Ascending aorta (tissue), 2 donors: ENCODE measurements around the gene TMIGD1. TPM values are rescaled to one million over a fixed set of nuclear protein-coding genes. Genes with fewer than 3 reads are reported as not detected.

Experiments used
- DNase-seq, 2 donors: peaks; one replicate each; pipeline ENCODE4 v3.0.0-alpha.2; 2019; ENCODE audit warnings: low spot score in 2 of 2
- H3K27ac ChIP-seq, 2 donors: fragments of 200-600 bp; sonication (generic); one replicate each; pipeline ENCODE4 v1.5.1; 2016 to 2017; ENCODE audit warnings: mild to moderate bottlenecking in 1 of 2
- H3K27me3 ChIP-seq: fragments of 200-600 bp; sonication (generic); one replicate; pipeline ENCODE4 v1.5.1; 2017
- H3K36me3 ChIP-seq, 2 donors: fragments of 200-600 bp; sonication (generic); one replicate each; pipeline ENCODE4 v1.5.1; 2016
- H3K4me1 ChIP-seq, 2 donors: fragments of 200-600 bp; sonication (generic); one replicate each; pipeline ENCODE4 v1.5.1; 2016 to 2017; ENCODE audit warnings: mild to moderate bottlenecking in 1 of 2
- H3K4me3 ChIP-seq, 2 donors: fragments of 200-600 bp; sonication (generic); one replicate each; pipeline ENCODE4 v1.5.1; 2016 to 2017; ENCODE audit warnings: mild to moderate bottlenecking in 1 of 2
- H3K9me3 ChIP-seq, 2 donors: fragments of 200-600 bp; sonication (generic); one replicate each; pipeline ENCODE4 v1.5.1; 2016
- intact Hi-C: fragments of 100-400 bp; cut with DNase I; formaldehyde crosslinking; loops from one replicate; pipeline ENCODE4 v1.15.1; 2023
- total RNA-seq: library from RNA; depleted of rRNA; stranded (reverse); fragments of >200 nt; gene quantifications from one replicate; pipeline ENCODE4 v1.1.0, GENCODE V29; 2016
- TF ChIP-seq, protein P1 (sequence below), 3 experiments: fragments of 200-600 bp in 2 of 3; fragments of 450-650 bp in 1 of 3; sonication (generic) in 2 of 3; IDR thresholded peaks; one replicate each; pipeline ENCODE4 v1.5.1; 2016 to 2019; ENCODE audit warnings: antibody characterized with exemption in 3 of 3, mild to moderate bottlenecking in 1 of 3, moderate library complexity in 1 of 3

The TMIGD1 gene
- total RNA-seq, 1 donor from 2014 or later = not detected

DNA sequence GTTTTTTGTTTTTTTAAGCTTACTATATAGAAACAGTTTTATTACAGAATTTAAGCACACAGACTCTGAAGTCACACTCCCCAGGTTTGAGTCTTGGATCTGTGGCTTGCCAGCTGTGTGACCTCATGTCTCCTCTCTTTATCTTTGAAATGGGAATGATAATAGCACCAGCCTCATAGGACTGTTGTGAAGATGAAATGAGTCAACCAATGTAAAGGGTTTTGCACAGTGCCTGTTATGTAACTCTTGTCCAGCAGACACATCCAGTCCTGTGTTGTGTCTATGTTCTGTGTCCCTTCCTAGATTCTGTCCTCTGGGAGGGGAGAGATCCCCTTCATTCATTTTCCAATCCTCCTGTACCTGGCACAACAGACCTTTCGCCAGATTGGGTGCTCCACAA, 41.8 kb upstream of the TMIGD1 start:
- no peak overlapping the region for H3K4me3 ChIP-seq

DNA sequence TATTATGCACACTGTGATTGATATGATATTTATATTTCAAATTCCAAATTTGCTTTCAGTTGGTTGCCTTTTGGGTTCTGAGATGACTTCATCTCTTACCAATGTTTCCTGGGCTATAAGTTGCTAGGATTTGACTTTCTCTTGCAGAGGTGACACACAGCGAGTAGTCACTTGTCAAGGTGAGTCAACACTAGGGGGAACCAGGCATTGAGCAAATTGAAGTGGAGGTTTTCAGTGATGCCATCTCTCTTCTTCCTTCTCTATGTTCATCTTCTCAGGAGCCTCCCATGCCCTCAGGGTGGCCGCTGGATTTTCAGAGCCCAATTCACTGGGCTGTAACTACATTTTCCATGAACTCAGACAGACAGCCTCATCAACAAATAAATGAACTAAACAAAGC, 38.9 kb upstream of the TMIGD1 start:
- Histone ChIP-seq H3K9me3 (no peaks in the 10 kb centered on the region), H3K36me3 (no peaks in the 10 kb centered on the region), H3K27ac (no peak overlapping the region), H3K27me3 (no peaks in the 10 kb centered on the region), H3K4me1 (no peaks in the 10 kb centered on the region), H3K4me3 (no peak overlapping the region)
- DNase-seq = no peak
- TF ChIP-seq, protein P1, sequence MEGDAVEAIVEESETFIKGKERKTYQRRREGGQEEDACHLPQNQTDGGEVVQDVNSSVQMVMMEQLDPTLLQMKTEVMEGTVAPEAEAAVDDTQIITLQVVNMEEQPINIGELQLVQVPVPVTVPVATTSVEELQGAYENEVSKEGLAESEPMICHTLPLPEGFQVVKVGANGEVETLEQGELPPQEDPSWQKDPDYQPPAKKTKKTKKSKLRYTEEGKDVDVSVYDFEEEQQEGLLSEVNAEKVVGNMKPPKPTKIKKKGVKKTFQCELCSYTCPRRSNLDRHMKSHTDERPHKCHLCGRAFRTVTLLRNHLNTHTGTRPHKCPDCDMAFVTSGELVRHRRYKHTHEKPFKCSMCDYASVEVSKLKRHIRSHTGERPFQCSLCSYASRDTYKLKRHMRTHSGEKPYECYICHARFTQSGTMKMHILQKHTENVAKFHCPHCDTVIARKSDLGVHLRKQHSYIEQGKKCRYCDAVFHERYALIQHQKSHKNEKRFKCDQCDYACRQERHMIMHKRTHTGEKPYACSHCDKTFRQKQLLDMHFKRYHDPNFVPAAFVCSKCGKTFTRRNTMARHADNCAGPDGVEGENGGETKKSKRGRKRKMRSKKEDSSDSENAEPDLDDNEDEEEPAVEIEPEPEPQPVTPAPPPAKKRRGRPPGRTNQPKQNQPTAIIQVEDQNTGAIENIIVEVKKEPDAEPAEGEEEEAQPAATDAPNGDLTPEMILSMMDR (IDR thresholded peaks at IDR 0.05) = no peak
- intact Hi-C loops = no loop called here

More for the DNA sequence above, 41.8 kb upstream of the TMIGD1 start:
- DNase-seq = no peak
- Histone ChIP-seq H3K27me3 (no peaks in the 10 kb centered on the region), H3K9me3 (no peaks in the 10 kb centered on the region), H3K36me3 (no peaks in the 10 kb centered on the region), H3K27ac (no peak overlapping the region), H3K4me1 (peaks cover 0 to 2% of the 10 kb centered on the region in 2 donors)
- TF ChIP-seq, protein P1 (IDR thresholded peaks at IDR 0.05) = no peak
- intact Hi-C loops = loop anchor here (5.0 kb wide), 2 partner anchors 52 to 258 kb away; partner anchors contain the start of gene NSRP1

DNA sequence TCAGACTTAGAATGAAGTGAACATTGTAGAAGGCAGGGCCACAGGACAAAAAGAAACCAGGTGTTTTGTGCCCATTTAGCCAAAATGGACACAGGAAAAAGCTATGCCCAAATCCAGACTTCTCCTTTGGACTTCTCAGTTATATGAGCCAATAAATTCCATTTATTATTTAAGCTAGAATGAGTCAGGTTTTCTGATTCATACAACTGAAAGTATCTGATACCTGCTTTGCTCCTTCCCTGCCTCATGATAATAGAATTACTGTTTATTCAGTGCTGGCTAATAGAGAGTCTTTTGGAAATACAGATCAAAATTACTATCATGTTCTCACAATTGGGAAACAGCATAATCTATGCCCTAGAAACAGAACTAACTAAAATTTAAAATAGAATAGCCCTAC, 36.1 kb upstream of the TMIGD1 start:
- Histone ChIP-seq H3K9me3 (no peaks in the 10 kb centered on the region), H3K27me3 (no peaks in the 10 kb centered on the region), H3K27ac (no peak overlapping the region), H3K4me3 (no peak overlapping the region), H3K36me3 (no peaks in the 10 kb centered on the region), H3K4me1 (no peaks in the 10 kb centered on the region)
- no peak for DNase-seq
- TF ChIP-seq, protein P1 (IDR thresholded peaks at IDR 0.05) = no peak
- intact Hi-C loops = no loop called here

DNA sequence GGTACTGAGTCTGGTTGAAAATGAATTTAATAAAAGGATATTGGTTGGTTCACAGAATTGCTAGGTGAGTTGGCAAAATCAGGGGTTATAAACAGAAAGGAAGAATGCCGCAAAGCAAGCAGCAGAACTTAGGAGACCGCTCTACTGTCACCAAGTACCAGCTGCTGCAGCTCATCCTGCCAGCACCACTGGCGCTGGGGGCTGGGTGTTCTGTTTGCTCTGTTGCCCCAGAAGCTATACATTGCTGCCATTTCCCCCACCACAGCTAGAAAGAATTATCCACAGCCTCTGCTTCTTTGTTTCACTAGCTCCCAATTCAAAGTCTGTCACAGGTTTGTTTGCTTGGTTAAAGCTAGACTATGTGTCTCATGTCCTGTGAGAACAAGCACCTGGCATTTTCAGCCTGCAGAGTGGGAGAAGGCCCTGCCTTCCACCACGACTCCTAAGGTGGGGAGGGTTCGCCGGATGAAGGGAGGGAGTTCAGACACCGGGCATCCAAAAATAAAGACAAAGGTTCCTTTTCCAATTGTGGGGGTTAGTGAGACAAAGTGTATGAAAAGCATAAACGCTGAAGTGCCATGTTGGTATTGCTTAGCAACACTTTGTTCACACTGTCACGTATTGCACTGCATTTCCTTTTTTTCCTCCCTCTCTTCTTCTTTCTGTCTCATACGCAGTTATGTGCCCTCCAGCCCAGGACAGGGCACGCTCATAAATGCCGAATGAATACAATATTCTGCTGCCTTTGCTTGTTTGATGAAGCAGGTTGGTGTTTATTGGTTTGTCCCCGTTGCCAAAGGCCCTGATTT, 35.3 kb upstream of the TMIGD1 start:
- DNase-seq = no peak
- intact Hi-C loops = no loop called here
- TF ChIP-seq, protein P1 (IDR thresholded peaks at IDR 0.05) = no peak
- H3K27ac ChIP-seq = no peak overlapping the region
- H3K4me1 ChIP-seq = no peaks in the 10 kb centered on the region
- H3K9me3 ChIP-seq = no peaks in the 10 kb centered on the region
- no peaks in the 10 kb centered on the region for H3K27me3 ChIP-seq
- H3K4me3 ChIP-seq = no peak overlapping the region
- H3K36me3 ChIP-seq = no peaks in the 10 kb centered on the region

DNA sequence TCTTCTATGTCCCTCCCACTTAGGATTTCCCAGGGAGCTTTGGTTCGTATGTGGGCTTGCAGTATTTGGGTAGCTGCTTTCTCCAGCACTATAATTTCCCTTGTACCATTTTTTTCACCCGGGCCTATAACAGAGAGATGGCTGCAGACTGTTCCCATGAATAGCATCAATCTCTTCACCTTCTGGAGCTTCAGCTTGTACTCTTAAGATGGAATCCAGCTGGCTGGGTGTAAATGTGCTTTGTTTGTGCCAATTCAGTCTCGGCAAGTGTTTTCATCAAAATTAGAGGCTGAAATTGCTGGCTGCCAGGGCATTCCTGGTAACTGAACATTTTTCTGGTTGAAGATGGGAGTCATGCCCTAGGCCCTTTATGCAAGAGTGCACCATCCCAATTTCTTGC, 32.7 kb upstream of the TMIGD1 start:
- no peaks in the 10 kb centered on the region for H3K27me3 ChIP-seq
- H3K4me1 ChIP-seq = no peaks in the 10 kb centered on the region
- DNase-seq = no peak
- no peaks in the 10 kb centered on the region for H3K36me3 ChIP-seq
- no peak overlapping the region for H3K27ac ChIP-seq
- no peak overlapping the region for H3K4me3 ChIP-seq
- intact Hi-C loops = no loop called here
- peaks cover 0 to 3% of the 10 kb centered on the region in 2 donors for H3K9me3 ChIP-seq
- TF ChIP-seq, protein P1 (IDR thresholded peaks at IDR 0.05) = no peak
